ENCODE results near the gene IRX4.

GRCh38 chr5:1916041-1917001, 33.6 kb upstream of the IRX4 start:
- no peak for TF ChIP-seq POLR2A (IDR thresholded peaks at IDR 0.05)
- no peak for TF ChIP-seq CTCF (IDR thresholded peaks at IDR 0.05 in 8 of 11, conservative IDR thresholded peaks at IDR 0.05 in 3 of 11)
- TF ChIP-seq POLR2AphosphoS5 (IDR thresholded peaks at IDR 0.05) = no peak

Data from spleen (tissue), 7 donors.